Frontal cortex (tissue), 4 donors: ENCODE results near the gene CENPK. TPM values are rescaled to one million over a fixed set of nuclear protein-coding genes. Genes with fewer than 3 reads are reported as not detected.
"Not testable (repeated sequence)": the region's sequence is repeated elsewhere in the genome, so short reads cannot be mapped to it uniquely, and the experiment has no call there.

ENCODE experiments used
- DNase-seq, 2 donors: peaks; one replicate each; pipeline ENCODE4 v3.0.0; 2012; ENCODE audit warnings: low spot score in 2 of 2
- FAIRE-seq: peaks from 2 replicates; lab custom pipeline; 2012; peaks lifted over from hg19 to GRCh38; lab: Jason Lieb, UNC
- total RNA-seq: library from RNA; depleted of rRNA; stranded (reverse); fragments of >200 nt; gene quantifications from one replicate; pipeline ENCODE4 v1.2.3, GENCODE V29; 2014
- donor health status: control.
- donor health status: control.
- donor health status: control.

Gene CENPK
- total RNA-seq, 1 donor from 2014 or later = 8.6 TPM

DNA sequence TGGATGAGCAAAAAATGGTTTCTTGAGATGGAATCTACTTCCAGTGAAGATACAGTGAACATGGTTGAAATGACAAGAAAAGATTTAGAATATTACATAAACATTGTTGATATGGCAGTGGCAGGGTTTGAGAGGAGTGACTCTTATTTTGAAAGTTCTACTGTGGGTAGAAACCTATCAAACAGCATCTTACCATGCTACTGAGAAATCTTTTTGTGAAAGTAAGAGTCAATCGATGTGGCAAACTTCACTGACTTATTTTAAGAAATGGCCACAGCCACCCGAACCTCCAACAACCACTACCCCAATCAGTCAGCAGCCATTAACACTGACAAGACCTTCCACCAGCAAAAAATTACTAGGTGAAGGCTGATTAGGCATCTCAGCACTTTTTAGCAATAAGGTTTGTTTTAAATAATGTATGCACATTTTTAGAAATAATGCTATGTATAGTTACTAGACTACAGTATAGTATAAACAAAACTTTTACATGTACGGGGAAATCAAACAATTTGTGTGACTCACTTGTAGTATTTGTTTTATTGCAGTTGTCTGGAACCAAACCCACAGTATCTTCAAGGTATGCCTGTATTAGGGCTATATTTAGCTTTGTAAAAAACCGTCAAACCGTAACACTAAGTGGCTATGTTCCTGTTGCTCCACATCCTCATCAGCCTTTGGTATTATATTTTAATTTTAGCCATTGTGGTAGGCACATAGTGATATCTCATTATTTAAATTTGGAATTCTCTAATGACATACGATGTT lies 50.6 kb downstream of the CENPK start:
- FAIRE-seq = no peak
- DNase-seq = no peak

GRCh38 chr5:65508978-65509377 lies 54.0 kb downstream of the CENPK start:
- FAIRE-seq (no peak), DNase-seq (no peak)

- FAIRE-seq (no peak), DNase-seq (no peak)
Observed at GRCh38 chr5:65506961-65507360, 56.0 kb downstream of the CENPK start.

- FAIRE-seq (no peak), DNase-seq (no peak)
Observed at GRCh38 chr5:65489119-65489518, 73.8 kb downstream of the CENPK start.

DNA sequence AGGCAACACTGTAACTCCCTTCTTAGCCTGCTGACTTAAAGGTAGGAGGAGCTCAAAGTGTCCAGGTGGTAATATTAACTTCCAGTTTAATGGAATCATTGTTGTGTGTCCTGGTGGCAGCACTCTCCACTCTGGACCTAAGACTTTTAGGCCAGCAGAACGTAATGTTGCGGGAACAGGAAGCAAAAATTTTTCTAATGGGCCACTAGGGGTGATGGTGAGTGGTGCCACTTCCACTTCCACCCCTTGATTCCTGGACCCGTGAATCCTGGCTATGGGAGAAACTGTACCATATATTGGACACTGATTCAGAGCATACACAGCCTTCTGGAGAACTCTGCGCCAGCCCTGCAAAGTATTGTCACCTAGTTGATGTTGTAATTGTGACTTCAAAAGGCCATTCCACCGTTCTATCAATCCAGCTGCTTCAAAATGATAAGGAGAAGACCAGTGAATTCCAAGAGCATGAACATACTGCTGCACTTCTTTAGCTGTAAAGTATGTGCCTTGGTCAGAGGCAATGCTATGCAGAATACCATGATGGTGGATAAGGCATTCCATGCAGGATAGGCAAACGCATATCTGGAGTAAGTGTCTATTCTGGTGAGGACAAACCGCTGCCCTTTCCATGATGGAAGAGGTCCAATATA lies 74.8 kb downstream of the CENPK start:
- not testable (repeated sequence) for DNase-seq, FAIRE-seq

DNA sequence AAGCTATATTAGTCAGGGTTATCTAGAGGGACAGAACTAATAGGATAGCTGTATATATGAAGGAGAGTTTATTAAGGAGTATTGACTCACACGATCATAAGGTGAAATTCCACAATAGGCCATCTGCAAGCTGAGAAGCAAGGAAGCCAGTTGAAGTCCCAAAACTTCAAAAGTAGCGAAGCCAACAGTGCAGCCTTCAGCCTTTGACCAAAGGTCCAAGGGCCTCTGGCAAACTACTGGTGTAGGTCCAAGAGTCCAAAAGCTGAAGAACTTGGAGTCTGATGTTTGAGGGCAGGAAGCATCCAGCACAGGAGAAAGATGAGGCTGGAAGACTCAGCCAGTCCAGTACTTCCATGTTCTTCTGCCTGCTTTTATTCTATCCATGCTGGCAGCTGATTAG lies 76.2 kb downstream of the CENPK start:
- DNase-seq, FAIRE-seq: not testable (repeated sequence)

GRCh38 chr5:65485405-65485804 lies 77.6 kb downstream of the CENPK start:
- FAIRE-seq (no peak), DNase-seq (no peak)

DNA sequence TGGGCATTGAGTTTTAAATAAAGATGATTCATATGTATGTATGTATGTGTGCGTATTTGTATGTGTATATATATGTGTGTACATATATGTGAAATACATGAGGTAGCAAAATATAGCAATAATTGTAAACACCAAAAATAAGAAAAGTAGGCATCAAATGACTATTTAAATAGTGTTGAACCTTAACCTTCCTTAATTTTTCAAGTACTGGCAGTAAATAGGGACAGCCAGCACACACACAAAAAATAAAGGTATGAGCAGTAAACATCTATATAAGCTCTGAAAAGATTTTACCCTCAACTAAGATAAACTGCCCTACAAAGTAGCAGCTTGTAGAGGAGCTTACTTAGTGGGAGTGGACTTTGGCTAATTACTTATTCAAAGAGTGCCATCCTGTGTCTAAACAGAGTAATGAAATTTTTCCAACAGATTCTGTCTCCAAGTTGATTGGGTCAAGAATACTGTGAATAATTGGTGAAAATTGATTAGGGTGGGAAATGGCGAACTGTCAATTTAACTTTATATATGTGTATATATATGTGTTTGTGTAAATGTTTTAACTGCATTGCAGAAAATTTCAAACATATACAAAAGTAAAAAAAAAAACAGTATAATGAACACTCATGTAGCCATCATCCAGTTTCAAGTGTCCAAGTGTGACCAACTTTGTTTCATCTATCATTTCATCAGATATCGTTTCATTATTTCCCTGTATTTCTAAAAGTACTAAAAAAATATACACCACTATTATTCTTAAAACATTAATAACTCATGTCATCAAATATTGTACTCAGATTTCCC lies 79.2 kb downstream of the CENPK start:
- FAIRE-seq = peak; percentile 76

DNA sequence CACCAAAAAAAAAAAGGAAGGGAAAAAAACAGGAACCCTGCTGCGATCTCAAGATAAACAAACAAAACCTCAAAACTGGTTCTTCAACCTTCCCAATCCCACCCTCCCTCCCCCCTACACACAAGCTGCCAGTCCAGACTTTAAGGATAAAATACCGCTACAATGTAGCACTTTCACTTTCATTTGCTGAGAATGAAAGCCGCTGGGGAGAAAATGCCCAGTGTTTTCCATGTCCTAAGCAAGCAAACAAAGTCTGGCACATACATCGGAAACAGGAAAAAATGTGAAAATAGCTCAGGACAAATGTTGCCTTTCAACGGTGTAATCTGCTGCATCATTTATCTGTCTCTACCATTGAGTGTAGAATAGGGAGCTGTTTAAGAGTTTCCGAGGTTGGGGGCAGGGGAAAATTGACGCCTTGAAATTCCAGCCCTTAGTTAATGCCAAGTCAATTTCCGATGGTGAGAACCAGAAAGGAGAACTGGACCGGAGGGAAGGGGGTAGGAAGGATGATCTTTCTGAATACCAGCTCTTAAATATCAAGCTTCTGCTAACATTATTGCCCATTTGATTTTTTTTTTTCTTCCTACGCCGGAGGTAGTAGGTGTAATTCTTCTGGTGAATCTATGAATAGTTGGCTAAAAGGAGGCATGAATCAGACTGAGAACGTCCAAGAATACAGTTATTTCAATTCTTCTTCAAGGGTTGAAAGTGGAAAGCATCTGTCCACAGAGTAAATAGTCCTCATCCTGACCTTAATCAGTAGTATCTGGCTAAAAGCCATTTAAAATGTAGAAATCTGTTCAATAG lies 80.0 kb downstream of the CENPK start:
- FAIRE-seq = no peak
- peak; percentile 14 to 27 for DNase-seq

More for the DNA sequence above, 79.2 kb downstream of the CENPK start:
- peak; percentile 42 to 48 for DNase-seq

- FAIRE-seq = no peak
- DNase-seq = peak in 1 of 2 donors; percentile 10
Observed at GRCh38 chr5:65482296-65482735, 80.7 kb downstream of the CENPK start.

GRCh38 chr5:65481635-65482295 lies 81.2 kb downstream of the CENPK start, which contains the start of gene ADAMTS6:
ADAMTS6 (minus strand) TSS chr5:65481920; CDS start chr5:65473673, 8,247 bp downstream.
- FAIRE-seq = no peak
- peak; percentile 43 to 45 for DNase-seq

DNA sequence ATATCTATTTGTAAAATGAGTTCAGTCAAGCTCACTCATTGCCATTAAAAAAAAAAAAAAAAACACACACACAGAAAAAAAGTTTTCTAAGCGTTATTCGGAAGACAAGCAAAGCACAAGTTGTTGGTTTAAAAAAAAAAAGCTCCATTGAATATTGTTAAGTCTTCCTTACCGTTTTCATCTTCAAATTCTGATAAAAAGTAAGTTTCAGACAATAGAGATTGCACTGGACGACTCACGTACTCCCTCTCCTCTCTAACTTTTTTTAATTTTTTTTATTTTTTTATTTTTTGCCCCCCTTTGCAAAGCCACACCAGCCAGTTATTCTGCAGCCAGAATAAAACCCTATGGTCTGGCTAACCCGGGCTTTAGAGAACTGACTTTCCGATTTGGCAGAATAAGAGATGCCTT lies 81.8 kb downstream of the CENPK start:
- FAIRE-seq (no peak), DNase-seq (no peak)

- DNase-seq (no peak), FAIRE-seq (no peak)
Observed at GRCh38 chr5:65480306-65480865, 82.6 kb downstream of the CENPK start.

- DNase-seq = no peak
- FAIRE-seq = no peak
Observed at GRCh38 chr5:65479527-65479926, 83.4 kb downstream of the CENPK start.

DNA sequence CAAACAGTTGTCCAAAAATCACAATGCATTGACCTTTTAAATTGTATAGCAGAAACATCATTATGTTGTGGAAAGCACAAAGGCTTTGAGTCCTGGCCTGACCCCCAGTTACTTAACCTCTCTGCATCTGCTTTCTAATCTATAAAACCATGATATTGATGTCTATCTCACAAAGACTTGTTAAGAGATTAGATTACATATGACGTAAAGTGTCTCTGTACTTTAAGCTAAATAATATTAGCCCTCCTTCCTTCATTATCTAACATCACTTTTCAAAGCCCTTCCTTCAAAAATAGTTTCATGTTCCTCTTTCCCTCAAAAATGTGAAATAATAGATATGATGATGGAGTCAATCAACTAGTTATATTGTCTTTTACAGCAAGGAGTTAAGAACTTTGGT lies 84.6 kb downstream of the CENPK start:
- FAIRE-seq = no peak

DNA sequence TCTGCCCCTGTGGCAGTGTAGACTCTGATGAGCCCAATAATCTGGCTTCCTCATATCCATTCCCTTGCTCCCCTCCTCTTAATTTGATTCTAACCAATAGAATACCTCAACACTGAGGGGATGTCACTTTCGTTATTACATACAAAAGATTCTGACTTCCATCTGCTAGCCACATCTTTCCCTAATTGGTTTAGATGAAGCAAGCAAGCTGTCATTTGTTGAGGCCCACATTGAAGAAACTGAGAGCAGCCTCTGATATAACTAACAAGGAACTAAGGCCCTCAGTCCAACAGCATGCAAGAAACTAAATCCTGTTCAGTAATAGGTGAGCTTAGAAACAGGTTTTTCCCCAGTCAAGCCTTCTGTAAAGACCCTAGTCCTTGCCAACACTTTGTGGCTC lies 87.1 kb downstream of the CENPK start:
- no peak for FAIRE-seq
- DNase-seq = no peak

More for the DNA sequence above, 84.6 kb downstream of the CENPK start:
- DNase-seq = no peak

GRCh38 chr5:65475336-65475735 lies 87.6 kb downstream of the CENPK start:
- no peak for FAIRE-seq
- no peak for DNase-seq

GRCh38 chr5:65474130-65474711 lies 88.7 kb downstream of the CENPK start:
- DNase-seq = no peak
- FAIRE-seq = no peak
